Hepatic stellate cell (primary cell): ENCODE measurements around the gene AGTPBP1.

ENCODE experiments used
- DNase-seq: peaks from one replicate; pipeline ENCODE4 v3.0.0; 2011; ENCODE audit warnings: low spot score

Gene AGTPBP1

DNA sequence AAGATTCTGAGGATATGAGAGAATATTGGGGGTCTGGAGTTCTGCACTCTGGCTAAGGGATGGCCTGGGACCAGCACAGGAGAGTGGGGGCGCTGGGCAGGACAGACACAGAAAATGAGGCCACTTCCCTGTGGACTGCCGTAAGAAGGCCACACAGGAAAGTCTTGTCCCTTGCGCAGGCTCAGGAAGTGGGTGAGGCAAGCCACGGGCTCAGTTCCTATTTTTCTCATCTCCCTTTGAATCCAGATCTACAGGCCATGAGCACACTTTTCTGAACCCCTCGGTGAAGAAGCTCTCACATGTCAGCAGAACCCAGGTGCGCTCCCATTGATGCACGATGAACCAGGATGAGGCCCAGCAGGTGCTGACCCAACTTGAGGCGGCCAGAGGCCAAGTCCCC lies 207.4 kb downstream of the AGTPBP1 start:
- no peak for DNase-seq

DNA sequence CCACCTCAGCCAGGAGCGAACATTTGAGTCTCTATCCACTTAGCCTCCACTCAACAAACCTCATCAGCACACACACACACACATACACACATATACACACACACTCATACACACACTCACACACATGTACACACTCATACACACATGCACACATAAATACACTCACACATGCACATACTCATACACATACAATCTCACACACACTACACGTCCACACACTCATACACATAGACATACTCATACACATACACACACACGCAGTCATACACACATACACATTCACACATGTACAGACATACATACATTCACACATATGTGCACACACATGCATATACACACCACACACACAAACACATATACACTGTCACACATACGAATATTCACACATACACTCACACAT lies 208.2 kb downstream of the AGTPBP1 start:
- no peak for DNase-seq

DNA sequence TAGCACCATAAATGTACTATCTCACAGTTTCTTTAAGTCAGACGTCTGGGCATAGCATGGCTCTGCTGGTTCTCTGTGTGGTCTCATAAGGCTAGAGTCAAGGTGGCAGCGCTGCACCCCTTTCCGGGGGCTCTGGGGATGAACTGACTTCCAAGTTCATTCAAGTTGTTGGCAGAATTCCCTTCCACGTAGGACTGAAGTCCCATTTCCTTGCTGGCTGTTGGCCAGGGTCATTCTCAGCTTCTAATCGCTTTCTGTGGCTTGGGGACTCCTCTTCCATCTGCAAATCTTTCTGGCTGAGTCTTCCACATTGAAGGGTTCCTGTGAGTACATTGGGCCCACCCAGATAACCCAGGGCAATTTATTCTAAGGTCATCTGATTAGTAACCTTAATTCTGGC lies 211.0 kb downstream of the AGTPBP1 start:
- DNase-seq, result no peak

DNA sequence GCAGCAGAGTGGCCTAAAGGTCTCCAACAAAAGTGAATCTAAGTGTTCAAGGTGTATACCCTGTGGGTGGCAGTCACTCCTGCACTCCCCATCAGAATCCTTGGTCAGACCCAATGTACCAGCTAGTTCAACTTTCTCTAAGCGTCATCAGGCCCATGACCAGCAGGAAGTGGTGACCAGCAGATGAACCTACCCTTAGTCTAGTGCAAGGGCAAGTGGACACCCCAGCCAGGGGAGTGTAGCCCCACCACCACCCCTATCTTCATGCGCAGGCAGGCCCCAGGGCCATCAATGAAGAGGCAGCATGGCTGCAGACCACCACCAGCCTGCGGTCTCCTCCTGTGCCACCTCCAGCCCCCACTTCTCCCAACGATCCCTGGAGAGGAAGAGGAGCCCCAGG lies 213.1 kb downstream of the AGTPBP1 start:
- DNase-seq, result no peak

DNA sequence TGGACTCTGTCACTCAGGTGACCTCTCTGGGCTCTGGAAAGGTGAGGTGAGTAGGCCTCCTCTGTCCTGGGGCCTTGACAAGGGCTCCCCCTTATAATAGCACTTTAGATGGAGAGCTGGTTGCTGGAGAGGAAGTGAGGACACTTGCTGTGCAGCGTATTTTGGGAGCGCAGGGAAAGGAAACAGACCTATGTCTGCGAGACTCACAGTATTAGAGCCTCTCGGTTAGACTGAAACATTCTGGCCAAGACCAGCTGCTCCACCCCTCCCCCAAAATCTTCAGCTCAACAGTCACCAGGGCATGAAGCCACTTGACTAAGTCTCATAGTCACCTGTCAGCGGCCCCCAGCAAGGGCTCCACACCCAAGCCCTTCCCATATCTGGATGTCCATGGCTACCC lies 213.6 kb downstream of the AGTPBP1 start:
- no peak for DNase-seq

DNA sequence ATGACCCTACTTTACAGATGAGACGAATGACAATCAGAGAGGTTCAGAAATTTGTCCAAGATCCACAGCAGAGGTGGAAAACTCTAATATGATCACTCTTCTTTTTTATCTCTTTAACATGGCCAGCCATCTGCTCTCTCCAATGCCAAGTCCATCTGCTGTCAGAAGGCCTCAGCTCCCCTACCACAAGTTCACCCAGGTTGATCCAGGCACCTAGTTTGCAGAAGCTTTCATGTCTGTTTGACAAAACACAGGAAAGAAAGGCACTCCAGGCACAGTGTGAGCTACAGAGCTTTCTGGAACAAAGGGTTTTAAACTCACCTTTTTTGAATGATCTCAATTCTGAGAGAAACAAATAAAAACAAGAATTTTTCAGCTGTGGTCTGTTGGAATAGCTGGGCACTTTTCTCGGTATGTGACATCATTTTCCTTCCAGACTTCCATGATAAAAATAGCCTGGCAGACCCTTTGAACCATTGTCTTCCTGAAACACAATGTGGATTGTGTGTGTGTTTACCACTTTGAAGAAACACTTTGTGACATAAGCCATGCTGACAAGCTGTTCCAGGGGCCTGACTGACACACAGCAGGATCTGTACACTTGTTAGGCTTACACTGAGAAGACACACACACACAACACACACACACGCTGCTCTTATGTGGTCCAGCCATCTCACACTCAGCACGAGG lies 214.3 kb downstream of the AGTPBP1 start:
- no peak for DNase-seq

DNA sequence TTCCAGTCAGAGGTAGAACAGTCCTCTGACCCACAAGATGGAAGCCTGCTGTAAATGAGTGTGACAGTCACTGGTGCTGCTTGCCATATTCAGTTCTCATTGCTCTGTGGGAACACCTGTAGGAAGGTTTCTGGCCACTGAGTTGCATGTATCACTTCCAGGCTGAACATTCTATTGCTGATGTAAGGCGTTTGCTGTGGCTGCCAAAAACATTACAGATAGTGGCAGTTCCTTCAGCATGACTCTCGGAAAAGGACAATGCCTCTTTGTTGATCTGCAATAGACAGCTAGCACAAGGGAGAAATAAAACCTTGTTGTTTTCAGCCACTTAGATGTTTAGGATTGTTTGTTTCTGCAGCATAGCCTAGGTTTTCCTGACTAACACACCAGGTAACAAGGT lies 217.2 kb downstream of the AGTPBP1 start:
- no peak for DNase-seq

DNA sequence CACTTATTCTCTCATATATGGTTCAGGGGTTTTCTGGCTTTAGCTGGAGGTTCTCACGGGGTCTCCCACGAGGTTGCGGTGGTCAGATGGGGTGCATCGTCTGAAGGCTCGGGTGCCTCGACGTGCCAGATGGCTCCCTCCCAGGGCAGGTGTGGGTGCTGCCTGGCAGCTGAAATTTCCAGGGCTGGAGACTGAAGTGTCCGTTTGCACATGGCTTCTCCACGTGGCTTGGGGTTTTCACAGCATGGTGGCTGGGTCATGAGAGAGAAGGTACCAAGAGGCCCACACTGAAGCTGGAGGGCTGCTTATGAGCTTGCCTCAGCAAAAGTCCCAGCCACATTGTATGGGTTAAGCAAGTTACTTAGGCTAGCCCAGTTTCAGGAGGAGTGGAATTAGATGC lies 218.6 kb downstream of the AGTPBP1 start:
- DNase-seq, result no peak

DNA sequence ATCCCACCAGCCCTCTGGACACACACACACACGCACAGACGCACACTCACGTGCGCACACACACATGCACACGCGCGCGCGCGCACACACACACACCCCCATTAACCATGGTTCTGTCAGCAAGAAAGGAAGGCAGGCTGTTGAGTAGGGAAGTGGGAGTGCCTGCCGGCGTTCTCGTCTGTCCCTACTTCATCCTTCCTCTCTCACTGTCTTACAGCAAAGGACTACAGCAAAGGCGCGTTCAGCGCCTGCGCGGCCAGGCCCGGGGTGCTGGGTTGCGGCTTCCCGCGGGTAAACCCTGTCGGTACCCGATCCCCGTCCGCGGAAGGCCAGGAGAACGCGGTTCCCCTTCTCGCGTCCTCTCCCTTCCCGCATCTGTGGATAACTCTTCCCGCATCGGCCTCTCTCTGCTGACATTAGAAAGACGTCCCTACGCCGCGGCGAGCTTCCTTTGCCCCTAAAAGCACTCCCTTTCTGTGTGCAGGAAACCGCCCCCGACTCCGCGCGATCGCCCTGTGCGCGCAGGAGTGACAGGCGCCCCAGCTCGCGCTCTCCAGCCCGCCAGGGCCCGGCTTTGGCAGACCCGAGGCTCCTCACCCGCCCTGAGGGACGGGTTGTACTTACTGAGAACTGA lies 219.2 kb downstream of the AGTPBP1 start:
- DNase-seq, result peak; percentile 45

DNA sequence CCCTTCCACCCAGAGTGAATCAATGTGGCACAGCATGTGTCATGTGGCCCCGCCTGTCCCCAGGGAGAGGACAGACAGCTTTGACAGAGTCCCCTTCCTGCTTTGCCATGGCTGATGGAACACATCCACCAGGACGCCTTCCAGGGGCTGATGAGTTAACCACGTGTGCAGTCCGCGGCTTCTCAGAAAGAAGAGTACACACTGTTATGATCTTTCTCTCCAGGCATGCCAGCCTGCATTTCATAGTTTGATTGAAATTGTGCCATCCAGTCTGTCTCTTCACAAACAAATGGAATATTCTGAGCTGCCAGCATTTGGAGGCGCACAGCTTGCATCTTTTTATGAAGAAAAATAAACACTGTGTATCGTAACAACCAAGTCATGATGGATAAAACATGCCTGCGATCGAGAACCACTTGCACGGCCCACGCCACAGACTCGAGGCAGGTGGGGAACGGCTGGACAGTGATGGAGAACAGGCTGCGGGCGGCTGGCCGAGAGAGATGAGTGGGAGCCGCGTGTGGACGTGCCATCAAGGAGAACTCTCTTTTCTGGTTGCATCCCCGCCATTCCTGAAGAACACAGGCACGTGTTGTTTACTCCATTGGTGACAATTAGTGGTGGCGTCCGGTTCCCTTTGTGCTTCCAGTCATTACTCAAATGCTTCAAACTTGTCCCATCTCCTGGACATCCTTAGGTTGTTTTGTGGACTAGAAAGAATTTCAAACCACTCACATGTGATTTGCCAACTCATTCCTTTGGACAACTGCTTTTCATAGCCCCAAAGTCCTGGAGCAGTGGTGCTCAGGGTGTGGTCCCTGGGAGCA lies 220.2 kb downstream of the AGTPBP1 start:
- no peak for DNase-seq

DNA sequence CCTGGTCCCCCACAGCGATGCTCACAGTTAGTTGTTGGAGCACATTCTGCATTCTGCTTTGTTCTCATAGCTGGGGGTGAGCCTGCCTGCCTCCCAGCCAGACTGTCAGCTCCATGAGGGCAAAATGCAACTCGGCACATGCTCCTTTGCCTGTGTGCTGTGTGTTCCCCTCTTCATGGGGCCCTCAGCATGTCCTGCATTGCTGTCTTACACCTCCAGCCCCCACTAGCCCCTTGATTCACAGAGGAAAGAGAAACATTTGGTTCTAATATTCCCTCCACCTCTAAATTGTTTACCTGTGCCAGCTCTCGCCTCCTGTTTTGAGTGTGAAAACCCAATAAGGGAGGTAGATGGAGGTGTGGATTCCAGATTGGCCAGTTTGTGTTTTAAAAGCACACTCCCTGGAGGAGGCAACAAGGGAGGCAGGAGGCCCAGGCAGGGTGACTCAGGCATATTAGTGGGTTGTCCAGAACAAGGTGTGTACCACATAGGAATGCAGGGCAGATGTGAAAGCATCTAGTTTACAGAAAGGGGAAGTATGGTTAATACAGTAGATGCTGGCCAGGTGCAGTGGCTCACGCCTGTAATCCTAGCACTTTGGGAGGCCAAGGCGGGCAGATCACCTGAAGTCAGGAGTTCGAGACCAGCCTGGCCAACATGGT lies 224.6 kb downstream of the AGTPBP1 start:
- no peak for DNase-seq

DNA sequence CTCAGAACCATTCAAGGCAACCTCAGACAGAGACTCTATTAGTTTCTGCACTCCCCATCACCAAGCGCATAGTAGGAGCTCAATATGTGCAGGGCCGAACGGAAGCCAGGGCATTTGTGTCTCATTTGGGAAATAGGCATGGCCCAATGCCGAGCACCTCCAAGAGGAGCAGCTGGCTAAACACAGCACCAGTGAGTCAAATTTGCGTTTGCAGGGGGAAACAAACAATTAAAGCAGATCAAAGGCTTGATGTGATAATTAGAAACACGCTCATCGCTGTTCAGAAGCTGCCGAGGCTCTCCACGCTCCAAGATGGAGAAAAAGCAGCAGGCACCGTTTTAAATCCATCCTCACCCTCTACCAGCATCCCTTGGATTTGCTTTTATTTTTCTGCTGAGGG lies 225.3 kb downstream of the AGTPBP1 start:
- DNase-seq, result no peak

DNA sequence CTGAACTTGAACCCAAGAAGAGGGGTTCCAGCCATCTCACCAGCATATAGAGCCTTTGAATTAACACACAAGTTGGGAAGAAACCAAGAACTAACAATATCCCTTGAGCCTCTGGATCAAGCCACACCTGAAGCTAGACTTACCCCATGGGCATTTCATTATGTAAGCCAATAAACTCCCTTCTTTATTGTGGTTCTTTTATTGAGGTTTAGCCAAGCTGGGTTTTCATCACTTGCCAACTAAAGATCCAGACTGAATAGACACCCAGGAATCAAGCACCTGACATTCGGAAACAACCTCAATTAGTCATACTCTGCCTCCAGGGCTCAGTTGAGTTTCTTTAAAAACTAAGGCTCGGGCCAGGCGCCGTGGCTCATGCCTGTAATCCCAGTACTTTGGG lies 226.7 kb downstream of the AGTPBP1 start:
- no peak for DNase-seq

DNA sequence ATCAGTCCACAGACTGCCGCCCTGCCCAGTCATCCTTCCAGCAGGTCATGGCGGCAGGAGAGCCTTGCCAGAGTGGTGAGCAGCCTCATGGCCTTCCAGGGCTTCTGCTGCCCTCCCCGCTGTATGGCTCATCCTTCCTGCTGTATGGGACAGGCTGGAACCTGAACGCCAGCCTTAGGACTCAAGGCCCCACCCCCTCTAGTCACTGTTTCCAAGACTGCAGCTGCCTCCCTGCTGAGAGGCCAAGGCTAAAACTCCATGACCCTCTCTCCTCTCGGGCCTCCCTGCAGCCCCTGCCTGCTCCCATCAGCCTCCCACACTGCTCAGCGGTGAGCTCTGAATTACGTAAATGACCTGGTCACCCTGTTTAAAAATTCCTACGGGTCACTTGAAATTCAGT lies 227.5 kb downstream of the AGTPBP1 start:
- no peak for DNase-seq

DNA sequence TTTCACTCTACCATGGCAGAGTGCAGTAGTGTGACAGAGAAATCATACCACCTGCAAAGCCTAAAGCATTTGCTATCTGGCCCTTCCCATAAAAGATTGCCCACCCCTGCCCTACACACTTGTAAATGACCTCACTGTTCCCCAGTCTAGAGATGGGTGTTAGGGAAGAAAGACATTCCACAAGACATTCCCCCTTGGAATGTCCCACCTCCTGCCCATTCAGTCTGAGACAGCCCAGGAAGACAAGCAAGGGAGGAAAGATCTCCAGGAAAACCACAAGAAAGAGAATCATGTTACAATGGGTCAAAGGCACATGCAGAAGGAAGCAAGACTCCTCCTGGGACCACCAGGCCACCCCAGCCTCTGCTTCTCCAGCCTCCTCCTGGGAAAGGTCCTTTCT lies 230.0 kb downstream of the AGTPBP1 start:
- DNase-seq, result no peak

DNA sequence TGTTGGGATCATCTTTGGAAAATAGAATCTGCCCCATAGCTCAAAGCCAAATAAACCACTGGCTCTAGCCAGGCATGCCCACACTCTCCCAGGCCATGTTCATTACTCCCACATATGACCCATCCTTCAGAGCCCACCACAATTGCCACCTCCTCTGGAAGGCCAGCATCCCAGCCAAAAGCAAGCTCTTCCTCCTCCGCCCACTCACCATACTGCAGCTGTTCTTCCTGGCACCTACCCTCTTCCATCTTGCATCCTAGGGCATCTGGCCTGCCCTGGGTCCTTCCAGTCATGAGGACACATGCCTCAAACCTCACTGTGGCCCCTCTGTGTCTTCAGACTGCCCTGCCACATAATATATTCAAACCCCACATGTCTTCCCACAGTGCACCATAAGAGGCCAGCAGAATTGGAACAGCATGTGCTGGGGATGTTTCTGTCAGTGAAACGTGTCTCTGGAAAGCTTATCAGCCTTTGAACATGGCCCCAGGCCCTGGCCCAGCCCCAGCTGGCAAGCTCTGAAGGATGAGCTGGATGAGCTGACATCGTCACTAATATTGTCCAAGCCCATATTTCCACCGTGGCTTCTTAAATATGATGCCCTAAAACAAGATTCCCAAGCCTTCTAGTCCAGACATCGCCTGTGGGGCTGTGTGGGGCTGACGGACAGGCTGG lies 230.8 kb downstream of the AGTPBP1 start:
- no peak for DNase-seq

DNA sequence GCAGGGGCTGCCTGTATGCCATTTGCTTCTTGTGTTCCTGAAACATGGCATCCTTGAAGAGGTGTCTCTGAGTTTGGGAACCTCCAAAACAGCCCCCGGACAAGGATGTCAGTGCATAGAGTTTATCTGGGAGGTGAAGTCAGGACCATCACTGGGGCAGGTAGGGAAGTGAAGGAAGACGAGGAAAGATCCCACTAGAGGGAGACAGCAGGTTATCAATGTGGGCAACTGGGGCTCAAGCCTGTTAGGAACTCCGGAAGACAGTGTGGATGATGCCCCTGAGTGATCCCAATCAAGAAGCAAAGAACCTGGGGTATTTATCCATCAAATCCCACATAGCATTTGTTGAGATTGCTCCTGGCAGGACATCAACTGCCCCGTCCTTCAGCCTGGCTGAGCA lies 233.1 kb downstream of the AGTPBP1 start:
- DNase-seq, result no peak

DNA sequence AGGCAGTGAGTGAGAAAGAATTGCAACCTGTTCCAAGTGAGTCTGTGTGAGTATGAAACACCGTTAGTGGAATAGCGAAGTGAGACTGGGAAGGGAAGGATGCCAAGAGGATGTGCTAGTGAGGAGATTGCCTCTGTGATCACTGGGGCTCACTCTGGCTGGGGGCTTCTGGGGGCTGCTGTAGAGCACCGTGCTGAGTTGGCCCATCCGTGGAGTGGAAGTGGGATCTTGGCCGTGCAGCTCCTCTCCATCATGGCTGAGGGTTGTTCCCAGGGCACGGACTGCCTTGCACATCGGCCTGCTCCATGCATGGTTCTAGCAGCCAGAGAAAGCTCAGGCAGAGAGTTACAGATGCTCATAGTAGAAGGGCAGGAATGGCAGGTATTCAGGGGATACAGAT lies 236.1 kb downstream of the AGTPBP1 start:
- DNase-seq, result no peak

DNA sequence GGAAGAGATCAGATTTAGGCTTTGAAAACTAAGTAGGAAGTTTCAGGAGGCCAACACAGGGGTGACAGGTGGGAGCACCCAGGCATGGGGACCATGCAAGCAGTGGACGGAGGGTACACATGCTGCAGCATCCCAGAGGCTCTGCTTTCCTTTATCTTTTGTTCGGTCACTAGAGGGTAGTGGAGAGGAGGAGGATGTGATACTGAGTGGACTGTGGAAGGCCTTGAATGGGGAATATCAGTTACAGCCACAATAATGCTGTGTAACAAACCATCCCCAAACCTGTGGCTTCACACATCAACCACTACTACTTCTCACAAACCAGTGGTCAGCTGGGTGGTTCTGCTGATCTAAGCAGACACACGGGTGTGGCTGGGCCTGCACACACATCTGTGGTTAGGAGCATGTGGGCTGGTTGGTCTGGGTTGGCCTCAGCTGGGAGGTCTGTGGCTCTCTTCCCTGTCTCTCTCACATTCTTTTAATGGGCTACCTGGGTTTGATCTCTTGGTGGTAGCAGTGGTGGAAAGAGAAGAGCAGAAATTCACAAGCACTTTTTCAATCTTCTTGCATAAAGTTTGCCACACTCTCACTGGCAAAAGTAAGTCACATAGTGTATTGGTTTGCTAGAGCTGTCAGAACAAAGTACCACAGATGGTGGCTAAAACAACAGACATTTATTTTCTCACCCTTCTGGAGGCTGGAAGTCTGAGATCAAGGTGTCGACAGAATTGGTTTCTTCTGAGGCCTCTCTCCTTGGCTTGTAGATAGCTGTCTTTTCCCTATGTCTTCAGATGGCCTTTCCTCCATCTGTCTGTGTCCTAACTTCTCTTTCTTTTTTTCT lies 238.7 kb downstream of the AGTPBP1 start:
- DNase-seq, result no peak

DNA sequence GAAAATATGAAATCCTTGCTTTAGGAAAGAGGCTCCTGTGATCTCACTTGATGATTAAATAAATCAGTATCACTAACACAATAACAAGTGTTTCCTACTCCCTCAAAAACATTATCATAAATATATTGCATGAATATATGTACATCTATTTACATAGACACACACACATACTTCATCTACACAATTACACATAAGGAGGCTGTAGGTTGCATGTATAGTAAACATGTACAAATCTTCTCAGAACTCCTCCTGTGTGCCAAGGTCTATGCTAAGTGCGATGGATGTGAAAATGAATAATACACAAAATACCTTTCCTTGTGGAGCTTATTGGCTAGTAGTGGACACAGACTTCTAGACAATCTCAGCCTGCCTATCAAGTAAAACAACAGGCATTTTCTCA lies 239.9 kb downstream of the AGTPBP1 start:
- DNase-seq, result no peak

DNA sequence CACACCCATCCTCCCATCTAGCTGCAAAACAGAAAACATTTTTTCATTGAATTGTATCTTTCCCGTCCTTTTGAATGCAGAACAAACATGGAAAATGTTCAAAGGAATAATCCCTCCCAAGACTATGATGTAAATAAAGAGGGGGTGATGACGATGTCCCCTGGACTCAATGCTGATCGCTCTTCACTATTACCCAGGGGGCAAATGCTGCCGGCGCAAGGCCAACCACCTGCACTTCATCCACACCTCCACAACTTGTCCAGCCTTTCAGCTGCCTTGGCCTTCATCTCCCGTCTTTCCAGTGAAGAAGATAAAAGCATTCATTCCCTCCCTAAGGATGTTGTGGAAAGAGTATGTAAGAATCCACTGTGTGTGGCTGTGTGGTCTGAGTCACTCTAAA lies 240.3 kb downstream of the AGTPBP1 start:
- no peak for DNase-seq
